Ishikawa (cell line): ENCODE results near the gene PPIP5K2.
A peak's percentile ranks its signal among the peaks of the same experiment; 100 is the strongest.

Source experiments
- CEBPB ChIP-seq: IDR thresholded peaks from 2 replicates; pipeline ENCODE4 v1.6.1; 2012
- CREB1 ChIP-seq: IDR thresholded peaks from 2 replicates; pipeline ENCODE4 v1.6.1; 2012; ENCODE audit warnings: low read depth
- EGR1 ChIP-seq: IDR thresholded peaks from 2 replicates; pipeline ENCODE4 v1.6.1; 2012
- EP300 ChIP-seq: IDR thresholded peaks from 2 replicates; pipeline ENCODE4 v1.6.1; 2012; ENCODE audit warnings: borderline replicate concordance
- FOXM1 ChIP-seq: IDR thresholded peaks from 2 replicates; pipeline ENCODE4 v1.6.1; 2012; ENCODE audit warnings: low read depth, borderline replicate concordance
- NFIC ChIP-seq: IDR thresholded peaks from 2 replicates; pipeline ENCODE4 v1.6.1; 2012
- RAD21 ChIP-seq: IDR thresholded peaks from 2 replicates; pipeline ENCODE4 v1.6.1; 2012; ENCODE audit warnings: low read depth
- TAF1 ChIP-seq: IDR thresholded peaks from 2 replicates; pipeline ENCODE4 v1.6.1; 2012; ENCODE audit warnings: low read depth, mild to moderate bottlenecking
- TCF12 ChIP-seq: IDR thresholded peaks from 2 replicates; pipeline ENCODE4 v1.6.1; 2012; ENCODE audit warnings: low read depth
- TEAD4 ChIP-seq: IDR thresholded peaks from 2 replicates; pipeline ENCODE4 v1.6.1; 2012
- YY1 ChIP-seq: IDR thresholded peaks from 2 replicates; pipeline ENCODE4 v1.6.1; 2012; ENCODE audit warnings: low read depth
- ZBTB7A ChIP-seq: IDR thresholded peaks from 2 replicates; pipeline ENCODE4 v1.6.1; 2012; ENCODE audit warnings: low read depth
- TF ChIP-seq, protein P1 (sequence below): IDR thresholded peaks from 2 replicates; pipeline ENCODE4 v1.6.1; 2012
- TF ChIP-seq, protein P2 (sequence below): IDR thresholded peaks from 2 replicates; pipeline ENCODE4 v1.6.1; 2012; ENCODE audit warnings: low read depth, mild to moderate bottlenecking
- TF ChIP-seq, protein P3 (sequence below): IDR thresholded peaks from 2 replicates; pipeline ENCODE4 v1.6.1; 2012

PPIP5K2 gene

DNA sequence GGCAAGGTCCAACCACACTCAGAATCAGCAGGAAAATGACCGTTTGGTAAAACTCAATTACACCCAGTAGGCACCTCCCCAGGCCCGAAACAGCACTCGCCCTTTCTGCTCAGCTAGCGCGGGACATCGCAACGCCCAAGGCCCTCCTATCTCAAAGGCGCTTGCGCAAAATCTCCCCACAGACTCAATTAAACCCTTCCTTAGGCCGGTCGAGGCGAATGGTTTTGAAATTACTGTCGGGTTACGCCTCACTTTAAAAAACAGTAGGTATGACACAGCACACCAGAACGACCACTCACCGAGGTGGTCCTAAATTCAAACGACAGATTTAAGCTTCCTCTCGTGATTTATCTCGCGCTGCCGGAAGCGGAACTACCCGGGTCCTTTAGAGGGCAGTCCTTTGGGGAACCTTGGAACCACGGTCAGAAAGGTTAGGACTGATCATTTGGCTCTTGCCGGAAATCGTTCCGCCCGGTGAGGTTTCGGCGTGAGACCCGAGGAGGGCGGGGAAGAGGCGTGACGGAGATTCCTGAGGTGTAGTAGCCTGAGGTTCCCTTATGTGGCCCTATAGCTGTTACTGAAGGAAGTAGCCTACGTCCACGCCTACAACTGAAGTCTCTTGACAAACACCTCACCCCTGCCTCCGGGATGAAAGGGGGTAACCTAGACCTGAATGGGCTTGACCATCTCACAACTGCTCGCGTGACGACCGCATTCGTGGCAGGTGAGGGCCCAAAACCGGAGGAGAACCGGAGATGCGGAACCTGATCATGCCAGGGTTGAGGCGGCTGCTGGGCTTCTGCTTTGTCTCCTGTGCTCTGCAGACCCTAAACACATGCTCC, at the start of gene PPIP5K2, which contains the start of gene GIN1:
TSS of gene PPIP5K2 (plus strand) at position 537 of the 842 bp plus-strand sequence. CDS start 9,289 bp downstream, outside the sequence.
TSS of gene GIN1 (minus strand) at position 374 of the 842 bp plus-strand sequence. CDS start 11,431 bp downstream, outside the sequence.
- TF ChIP-seq TCF12 (peak; percentile 72), ZBTB7A (0 out of 2 replicates have a peak, but pooled peaks have one; percentile 25), TAF1 (peak; percentile 83), CEBPB (peak; percentile 74), CREB1 (peak; percentile 12; the same call in 1 of the 2 replicates), EP300 (no peak; the same call in 1 of the 2 replicates), RAD21 (no peak), YY1 (no peak; the same call in none of the 2 replicates), FOXM1 (peak; percentile 53; the same call in 1 of the 2 replicates), NFIC (no peak; the same call in 1 of the 2 replicates), TEAD4 (peak; percentile 62), EGR1 (no peak)
- TF ChIP-seq, protein P1, sequence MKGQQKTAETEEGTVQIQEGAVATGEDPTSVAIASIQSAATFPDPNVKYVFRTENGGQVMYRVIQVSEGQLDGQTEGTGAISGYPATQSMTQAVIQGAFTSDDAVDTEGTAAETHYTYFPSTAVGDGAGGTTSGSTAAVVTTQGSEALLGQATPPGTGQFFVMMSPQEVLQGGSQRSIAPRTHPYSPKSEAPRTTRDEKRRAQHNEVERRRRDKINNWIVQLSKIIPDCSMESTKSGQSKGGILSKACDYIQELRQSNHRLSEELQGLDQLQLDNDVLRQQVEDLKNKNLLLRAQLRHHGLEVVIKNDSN, result peak; percentile 69
- TF ChIP-seq, protein P2, sequence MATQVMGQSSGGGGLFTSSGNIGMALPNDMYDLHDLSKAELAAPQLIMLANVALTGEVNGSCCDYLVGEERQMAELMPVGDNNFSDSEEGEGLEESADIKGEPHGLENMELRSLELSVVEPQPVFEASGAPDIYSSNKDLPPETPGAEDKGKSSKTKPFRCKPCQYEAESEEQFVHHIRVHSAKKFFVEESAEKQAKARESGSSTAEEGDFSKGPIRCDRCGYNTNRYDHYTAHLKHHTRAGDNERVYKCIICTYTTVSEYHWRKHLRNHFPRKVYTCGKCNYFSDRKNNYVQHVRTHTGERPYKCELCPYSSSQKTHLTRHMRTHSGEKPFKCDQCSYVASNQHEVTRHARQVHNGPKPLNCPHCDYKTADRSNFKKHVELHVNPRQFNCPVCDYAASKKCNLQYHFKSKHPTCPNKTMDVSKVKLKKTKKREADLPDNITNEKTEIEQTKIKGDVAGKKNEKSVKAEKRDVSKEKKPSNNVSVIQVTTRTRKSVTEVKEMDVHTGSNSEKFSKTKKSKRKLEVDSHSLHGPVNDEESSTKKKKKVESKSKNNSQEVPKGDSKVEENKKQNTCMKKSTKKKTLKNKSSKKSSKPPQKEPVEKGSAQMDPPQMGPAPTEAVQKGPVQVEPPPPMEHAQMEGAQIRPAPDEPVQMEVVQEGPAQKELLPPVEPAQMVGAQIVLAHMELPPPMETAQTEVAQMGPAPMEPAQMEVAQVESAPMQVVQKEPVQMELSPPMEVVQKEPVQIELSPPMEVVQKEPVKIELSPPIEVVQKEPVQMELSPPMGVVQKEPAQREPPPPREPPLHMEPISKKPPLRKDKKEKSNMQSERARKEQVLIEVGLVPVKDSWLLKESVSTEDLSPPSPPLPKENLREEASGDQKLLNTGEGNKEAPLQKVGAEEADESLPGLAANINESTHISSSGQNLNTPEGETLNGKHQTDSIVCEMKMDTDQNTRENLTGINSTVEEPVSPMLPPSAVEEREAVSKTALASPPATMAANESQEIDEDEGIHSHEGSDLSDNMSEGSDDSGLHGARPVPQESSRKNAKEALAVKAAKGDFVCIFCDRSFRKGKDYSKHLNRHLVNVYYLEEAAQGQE, result no peak
- TF ChIP-seq, protein P3, sequence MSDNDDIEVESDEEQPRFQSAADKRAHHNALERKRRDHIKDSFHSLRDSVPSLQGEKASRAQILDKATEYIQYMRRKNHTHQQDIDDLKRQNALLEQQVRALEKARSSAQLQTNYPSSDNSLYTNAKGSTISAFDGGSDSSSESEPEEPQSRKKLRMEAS, result peak; percentile 67

DNA sequence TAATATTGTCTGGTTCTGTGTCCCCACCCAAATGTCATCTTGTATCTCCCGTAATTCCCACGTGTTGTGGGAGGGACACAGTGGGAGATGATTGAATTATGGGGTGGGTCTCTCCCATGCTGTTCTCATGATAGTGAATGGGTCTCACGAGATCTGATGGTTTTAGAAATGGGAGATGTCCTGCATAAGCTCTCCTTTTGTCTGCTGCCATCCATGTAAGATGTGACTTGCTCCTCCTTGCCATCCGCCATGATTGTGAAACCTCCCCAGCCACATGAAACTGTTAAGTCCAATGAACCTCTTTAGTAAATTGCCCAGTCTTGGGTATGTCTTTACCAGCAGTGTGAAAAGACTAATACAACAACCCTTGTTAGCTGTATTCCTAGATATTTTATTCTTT, 44.7 kb upstream of the PPIP5K2 start:
- TF ChIP-seq TAF1 (no peak), ZBTB7A (no peak), NFIC (no peak)

DNA sequence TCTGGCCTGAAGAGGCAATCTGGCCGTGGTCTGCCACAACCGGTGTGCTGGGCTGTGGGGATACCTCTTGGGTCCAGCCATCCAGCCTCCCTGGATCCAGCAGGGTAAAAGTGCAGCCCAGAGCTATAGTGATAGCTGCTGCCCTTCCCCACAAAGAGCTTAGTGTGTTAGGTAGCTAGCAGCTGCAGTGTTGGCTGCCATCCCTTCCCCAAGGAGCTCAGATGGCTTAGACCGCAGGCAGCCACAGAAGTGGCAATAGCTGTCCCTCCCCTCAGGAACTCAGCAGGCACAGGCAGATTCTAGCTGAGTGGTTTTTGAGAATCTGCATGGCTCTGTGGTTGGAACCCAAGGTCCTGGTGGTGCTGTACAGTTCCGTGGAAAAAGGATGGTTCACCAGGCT, 40.3 kb upstream of the PPIP5K2 start:
- TF ChIP-seq TCF12 (no peak), CEBPB (no peak), EGR1 (no peak), TEAD4 (no peak), EP300 (no peak), CREB1 (no peak), RAD21 (no peak), NFIC (no peak), ZBTB7A (no peak), YY1 (no peak), FOXM1 (no peak), TAF1 (no peak)
- TF ChIP-seq, protein P3, result no peak
- TF ChIP-seq, protein P1, result no peak
- TF ChIP-seq, protein P2, result no peak

DNA sequence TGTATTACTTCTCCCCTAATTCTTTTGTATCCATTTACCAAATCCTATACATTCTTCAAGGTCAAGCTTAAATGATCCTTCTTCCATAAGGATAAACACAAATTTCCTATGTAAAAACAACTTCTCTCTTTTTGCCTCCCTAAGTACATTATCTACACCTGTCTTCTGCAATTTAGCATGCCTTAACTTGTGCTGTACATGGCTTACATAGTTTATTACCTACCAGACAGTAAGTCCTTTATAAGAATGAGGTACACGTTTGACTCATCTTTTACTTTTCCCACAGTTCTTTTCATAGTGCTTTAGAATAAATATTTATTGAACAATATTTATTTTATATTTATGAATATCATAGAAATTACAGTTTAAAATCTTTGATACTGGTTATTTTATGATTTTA, 33.6 kb upstream of the PPIP5K2 start:
- TF ChIP-seq YY1 (no peak), TAF1 (no peak), RAD21 (no peak), TEAD4 (no peak), FOXM1 (no peak), NFIC (no peak), TCF12 (no peak), CEBPB (no peak), EP300 (no peak), EGR1 (no peak), CREB1 (no peak)
- TF ChIP-seq, protein P2, result no peak
- TF ChIP-seq, protein P3, result no peak
